HG02981 (cell line): ENCODE data around the gene SUGT1.
"Not testable (repeated sequence)": the region's sequence is repeated elsewhere in the genome, so short reads cannot be mapped to it uniquely, and the experiment has no call there.

ENCODE experiments used
- ATAC-seq: cut with Tn5 transposase; IDR thresholded peaks from one replicate; pipeline ENCODE4 v1.9.1; 2021; ENCODE audit warnings: mild to moderate bottlenecking, moderate library complexity; ENCODE audit not compliant: unreplicated experiment

Gene SUGT1

GRCh38 chr13:52652196-52652979 lies at the start of gene SUGT1:
Gene SUGT1, plus strand, starts transcription at chr13:52652836. Its CDS starts 85 bp downstream, at chr13:52652921.
- peak; percentile 94 for ATAC-seq

GRCh38 chr13:52603316-52603715 lies 49.3 kb upstream of the SUGT1 start:
- ATAC-seq = not testable (repeated sequence)

GRCh38 chr13:52606126-52606525 lies 46.5 kb upstream of the SUGT1 start:
- not testable (repeated sequence) for ATAC-seq

GRCh38 chr13:52606795-52607194 lies 45.8 kb upstream of the SUGT1 start:
- ATAC-seq = not testable (repeated sequence)

GRCh38 chr13:52608184-52608583 lies 44.5 kb upstream of the SUGT1 start:
- ATAC-seq = not testable (repeated sequence)

GRCh38 chr13:52609013-52609606 lies 43.5 kb upstream of the SUGT1 start:
- not testable (repeated sequence) for ATAC-seq

GRCh38 chr13:52610158-52610557 lies 42.5 kb upstream of the SUGT1 start:
- ATAC-seq = not testable (repeated sequence)

- ATAC-seq = no peak
Measured at GRCh38 chr13:52615134-52615801, 37.4 kb upstream of the SUGT1 start.

- no peak for ATAC-seq
Measured at GRCh38 chr13:52615812-52616211, 36.8 kb upstream of the SUGT1 start.

GRCh38 chr13:52617070-52618060 lies 35.3 kb upstream of the SUGT1 start:
- peak; percentile 97 for ATAC-seq

- ATAC-seq = peak; percentile 61
Measured at GRCh38 chr13:52631083-52631690, 21.4 kb upstream of the SUGT1 start.

- no peak for ATAC-seq
Measured at GRCh38 chr13:52638666-52639328, 13.8 kb upstream of the SUGT1 start.

- ATAC-seq = no peak
Measured at GRCh38 chr13:52642131-52642530, 10.5 kb upstream of the SUGT1 start, which contains the start of gene HNRNPA1L2. Gene HNRNPA1L2, plus strand, starts transcription at chr13:52642431. Its CDS starts 62 bp downstream, at chr13:52642493.

GRCh38 chr13:52644108-52644507 lies 8.5 kb upstream of the SUGT1 start:
- ATAC-seq = no peak

- no peak for ATAC-seq
Measured at GRCh38 chr13:52646967-52647366, 5.7 kb upstream of the SUGT1 start.

GRCh38 chr13:52650731-52651130 lies 1.9 kb upstream of the SUGT1 start:
- no peak for ATAC-seq

- peak; percentile 8 for ATAC-seq
Measured at GRCh38 chr13:52651897-52652195, 790 bp upstream of the SUGT1 start.

- peak; percentile 30 for ATAC-seq
Measured at GRCh38 chr13:52652980-52653303, 306 bp downstream of the SUGT1 start.

GRCh38 chr13:52659340-52659739 lies 6.7 kb downstream of the SUGT1 start:
- no peak for ATAC-seq

- ATAC-seq = no peak
Measured at GRCh38 chr13:52664272-52664671, 11.6 kb downstream of the SUGT1 start.
